HL-60/S4 (cell line): Measurements from ENCODE around the gene PI4KA.
"Not testable (repeated sequence)": the region's sequence is repeated elsewhere in the genome, so short reads cannot be mapped to it uniquely, and the experiment has no call there.

ENCODE experiments used
- in situ Hi-C: fragments of 300-500 bp; cut with MboI; formaldehyde crosslinking; loops from 2 replicates; pipeline ENCODE4 v1.14.3; 2022; ENCODE audit warnings: low sequenced_read_pairs

The PI4KA gene

DNA sequence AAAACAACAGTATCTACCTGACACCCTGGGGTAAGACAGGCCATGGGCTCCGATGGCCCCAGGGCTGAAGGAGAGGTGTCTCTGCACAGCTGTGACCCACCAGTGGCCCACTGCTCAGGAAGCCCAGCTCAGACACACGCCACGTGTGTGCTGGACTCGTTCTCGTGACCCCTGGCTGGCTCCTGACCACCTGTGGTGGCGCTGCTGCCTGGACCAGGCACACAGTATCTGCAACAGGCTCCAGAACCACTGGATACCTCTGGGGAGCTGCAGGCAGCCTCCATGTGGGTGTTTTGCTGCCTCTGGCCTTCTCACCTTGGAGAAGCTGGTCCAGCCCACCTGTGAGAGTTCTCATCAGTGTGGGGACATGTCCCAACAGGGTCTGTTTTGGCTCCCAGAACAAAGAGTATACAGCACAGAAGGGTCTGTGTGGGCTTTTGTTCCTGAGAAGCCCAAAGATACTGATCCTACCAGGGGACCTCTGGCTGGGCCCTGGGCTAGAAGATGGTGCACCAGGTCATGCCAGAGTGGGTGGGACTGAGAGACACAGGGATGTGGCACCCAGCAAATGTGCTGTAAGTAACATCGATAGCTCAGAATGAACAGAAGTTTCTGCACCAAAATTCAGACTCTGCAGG is 106.4 kb downstream of the PI4KA start:
- in situ Hi-C loops: no loop called here

DNA sequence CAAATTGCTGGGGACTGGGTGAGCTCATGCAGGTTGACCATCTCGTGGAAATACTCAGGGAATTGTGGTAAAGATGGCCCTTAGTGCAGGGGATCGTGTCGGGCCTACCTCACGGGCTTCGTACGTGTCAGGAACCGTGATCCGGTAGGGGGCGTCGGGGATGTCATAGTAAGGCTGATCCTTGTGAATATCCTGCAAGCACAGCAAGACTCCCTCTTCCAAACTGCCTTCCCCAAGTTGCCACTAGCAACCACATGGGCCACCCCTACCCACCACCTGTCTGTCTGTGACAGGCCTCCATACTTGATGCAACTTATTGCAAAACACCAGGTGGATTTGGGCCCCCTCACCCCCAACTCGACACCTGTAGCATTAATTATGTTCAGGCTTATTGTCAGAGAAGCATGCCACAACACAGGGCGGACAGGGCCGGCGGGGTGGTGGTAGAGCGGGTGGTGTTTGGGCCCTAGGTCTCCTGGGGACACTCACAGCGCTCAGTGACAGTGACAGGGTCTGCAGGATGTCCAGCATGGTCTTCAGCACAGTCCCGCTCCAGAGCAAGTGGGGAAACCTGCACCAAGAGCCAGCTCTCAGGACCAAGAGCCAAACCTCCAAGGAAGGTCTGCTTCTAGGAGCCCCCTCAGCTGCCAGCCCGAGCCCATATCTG is 107.3 kb downstream of the PI4KA start:
- in situ Hi-C loops: no loop called here

DNA sequence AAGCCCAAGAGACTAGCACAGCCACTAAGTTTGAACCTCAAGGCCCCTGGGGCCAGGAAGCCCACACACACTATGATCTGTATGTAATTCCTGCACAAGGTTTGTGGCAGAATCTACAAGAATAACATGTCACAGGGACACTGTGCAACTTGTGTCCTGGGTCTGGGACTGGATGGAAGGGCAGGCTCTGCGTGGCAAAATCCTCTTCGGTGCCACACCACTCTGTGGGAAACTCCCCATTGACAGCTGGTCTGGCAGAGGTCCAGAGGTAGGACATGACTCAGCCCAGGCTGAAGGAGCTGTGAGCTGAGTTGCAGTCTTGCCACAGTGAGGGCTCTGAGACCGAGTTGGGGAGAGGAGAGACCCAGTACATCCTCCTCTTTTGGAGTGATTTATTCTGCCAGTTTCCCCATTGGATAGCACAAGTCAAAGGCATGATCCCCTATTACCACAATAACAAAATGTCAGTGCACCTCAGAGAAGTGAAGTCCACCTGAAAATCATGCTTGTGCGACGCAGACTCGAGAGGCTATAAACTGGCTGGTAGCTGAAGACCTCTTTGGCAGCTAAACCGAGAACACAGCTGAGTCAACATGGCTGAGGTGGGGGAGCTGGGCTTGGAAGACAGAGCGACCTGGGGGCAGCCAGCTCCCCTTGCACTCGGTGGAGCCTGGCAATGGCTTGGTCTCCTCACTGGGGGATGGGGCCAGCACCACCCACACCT is 108.0 kb downstream of the PI4KA start:
- in situ Hi-C loops: no loop called here

DNA sequence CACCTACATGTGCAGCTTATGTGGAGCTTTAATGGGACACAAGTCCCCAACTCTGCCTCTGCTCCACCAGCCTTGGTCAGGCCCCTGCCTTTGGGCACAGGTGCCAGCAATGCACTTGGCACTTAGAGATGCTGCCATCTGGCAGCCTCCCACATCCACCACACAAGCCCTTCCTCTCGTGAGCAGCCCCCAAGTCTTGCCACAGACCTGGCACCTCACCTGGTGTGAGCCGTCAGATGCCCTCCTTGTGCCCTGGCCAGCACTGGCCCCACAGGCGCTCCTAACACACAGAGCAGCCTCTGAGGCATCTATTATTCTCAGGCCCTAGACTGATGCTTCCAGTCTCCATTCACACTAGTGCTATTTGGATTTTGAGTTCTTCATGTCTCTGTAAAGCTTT is 109.2 kb downstream of the PI4KA start:
- in situ Hi-C loops: no loop called here

DNA sequence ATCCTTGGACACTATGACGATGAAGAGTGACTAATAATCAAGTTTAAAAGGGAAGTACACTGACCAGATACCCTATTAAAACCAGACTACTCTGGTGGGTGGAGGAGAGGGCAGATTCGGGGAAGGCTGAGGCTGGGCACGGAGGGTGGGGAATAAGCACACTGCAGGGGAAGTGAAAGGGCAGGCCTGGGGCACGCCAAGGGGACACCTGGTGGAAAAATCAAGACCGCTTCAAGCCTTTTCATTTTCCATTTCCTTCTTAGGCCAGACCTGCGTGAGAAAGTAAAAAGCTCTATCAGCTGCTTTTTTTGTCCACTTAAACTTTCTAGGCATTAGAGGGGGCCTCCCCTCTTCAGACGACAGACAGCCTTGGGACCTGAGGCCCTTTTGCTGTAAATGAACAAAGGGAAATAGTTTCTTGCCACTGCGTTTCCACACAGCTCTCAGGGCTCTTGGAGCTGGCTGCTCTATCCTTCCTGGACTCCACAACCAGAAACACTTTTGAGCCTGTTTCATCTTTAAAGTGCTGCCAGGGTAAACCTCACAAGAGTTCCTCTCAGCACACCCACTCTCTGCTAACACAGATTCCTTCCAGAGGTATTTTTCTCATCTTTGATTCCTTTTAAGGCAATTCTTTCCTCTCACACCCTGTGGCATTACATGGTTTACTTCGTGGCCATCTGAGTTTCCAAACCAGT is 109.7 kb downstream of the PI4KA start:
- in situ Hi-C loops: no loop called here

DNA sequence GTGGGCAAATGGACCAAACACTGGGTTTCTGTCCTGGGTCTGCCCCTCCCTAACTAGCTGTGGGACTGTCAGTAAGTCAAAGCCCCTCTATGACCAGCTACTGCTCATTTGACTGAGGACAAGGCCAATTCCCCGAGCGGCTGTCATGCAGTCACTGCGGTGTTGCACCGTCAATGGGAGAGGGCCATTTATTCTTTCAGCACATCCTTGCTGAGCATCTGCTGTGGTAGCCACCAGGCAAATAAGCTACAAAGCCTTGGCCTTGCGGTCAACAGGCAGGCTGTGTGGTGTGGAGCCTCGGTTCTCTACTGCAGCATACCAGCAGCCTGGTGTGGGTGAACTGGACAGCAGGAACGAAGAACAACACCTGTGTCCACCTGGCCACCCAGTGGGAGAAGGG is 110.5 kb downstream of the PI4KA start:
- in situ Hi-C loops: no loop called here

DNA sequence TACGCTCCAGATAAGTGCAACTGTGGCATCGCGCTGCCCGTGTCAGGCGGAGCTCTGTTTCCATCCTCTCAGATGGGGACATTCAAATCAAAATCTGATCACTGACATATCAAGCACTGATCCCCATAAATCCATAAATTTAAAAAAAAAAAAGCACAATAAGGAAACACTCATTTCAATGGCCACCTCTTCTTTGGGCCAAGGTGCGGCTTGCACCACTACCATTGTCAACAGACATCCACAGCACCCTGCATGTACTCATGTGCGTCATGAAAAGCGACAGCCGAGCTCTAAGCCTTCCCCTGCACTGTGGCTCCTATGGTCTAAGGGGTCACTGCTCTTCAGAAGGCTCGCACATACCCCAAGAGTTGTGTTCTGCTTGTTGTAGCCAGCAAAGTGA is 111.4 kb downstream of the PI4KA start:
- in situ Hi-C loops: no loop called here

DNA sequence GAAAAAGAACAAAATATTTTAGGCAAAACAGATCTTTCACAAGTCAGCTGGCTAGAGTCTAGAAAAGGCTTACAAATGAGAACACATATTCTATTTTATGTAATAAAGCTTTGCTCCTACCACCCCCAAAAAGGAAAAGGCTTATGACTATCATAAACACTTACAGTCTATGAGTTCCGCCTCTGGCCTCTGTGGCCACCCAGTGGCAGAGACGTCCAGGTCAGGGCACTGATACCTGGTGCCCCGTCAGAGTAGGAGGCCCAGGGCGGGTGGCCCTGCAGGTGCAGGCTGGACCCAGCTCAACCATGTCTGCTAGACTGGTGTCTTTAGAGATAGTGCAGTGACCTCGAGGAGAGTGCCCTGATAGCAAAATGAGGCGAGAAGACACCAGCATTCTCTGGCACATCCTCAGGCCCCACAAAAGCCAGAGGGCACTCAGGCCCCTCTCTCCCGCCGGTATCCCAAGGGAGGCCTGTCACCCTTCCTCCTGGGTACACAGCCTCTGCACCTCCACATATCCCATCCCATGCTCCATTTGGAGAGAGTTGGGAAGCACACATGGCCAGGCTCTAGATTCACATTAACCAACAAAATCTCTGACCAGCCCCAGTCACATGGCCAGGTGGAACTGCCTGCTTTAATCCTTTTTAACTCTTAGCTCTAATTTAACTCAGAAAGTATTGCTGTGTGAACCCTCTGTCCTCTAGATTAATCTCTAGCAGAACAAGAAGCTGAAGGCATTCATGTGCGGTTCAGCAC is 112.0 kb downstream of the PI4KA start:
- in situ Hi-C loops: no loop called here

DNA sequence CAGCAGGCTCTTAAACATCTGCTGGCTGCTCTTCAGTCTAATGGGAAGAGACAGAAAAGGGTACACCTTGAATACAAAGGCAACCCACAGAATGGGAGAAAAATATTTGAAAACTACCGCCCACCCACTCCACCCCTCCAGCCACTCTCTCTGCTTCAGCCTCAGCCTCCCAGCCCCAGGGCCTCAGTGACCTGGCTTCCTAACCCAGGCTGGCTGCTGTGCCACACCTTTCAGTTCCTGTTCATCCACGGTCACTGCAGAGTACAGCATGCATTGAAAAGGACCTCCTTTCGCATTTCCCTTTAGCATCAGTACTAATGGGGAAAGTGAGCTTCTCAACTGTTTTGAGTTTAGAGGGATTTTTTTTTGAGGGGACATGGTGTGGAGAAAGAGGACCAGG is 113.5 kb downstream of the PI4KA start:
- in situ Hi-C loops: no loop called here

DNA sequence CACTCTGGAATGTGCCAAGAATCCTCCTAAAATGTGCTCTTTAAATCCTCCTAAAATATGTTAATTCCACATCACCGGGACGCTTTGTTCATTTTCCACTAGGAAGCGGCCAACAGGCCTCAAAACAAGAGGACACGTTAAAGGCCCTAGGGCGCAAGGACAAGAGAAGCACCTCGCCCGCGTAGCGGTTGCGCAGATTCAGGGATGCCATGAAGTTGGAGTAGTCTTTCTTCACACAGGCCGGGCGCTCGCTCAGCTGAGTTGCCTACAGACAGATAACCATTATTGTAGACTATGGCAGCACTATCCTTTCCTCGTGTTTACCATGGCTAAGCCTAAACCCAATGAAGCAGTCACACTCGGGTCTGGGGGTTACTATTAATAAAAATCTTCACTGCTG is 114.2 kb downstream of the PI4KA start:
- in situ Hi-C loops: no loop called here

DNA sequence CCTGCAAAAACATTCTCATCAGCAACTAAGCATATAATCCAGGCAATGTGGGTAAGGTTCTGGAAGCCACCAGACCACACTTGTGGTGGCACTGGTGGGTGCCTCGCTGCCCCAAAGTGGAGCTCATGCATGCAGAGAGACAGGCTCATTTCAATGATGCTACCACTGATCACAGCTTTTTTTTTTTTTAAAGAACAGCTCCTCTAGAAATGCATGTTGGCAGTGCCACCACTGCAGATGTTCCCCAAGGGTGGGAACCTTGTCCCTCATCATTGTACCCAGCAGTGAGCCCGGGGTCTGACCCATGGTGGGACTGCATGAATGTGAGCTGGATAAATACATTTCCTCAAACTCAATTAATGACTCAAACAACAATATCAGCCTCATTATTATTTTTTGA is 115.8 kb downstream of the PI4KA start:
- in situ Hi-C loops: no loop called here

DNA sequence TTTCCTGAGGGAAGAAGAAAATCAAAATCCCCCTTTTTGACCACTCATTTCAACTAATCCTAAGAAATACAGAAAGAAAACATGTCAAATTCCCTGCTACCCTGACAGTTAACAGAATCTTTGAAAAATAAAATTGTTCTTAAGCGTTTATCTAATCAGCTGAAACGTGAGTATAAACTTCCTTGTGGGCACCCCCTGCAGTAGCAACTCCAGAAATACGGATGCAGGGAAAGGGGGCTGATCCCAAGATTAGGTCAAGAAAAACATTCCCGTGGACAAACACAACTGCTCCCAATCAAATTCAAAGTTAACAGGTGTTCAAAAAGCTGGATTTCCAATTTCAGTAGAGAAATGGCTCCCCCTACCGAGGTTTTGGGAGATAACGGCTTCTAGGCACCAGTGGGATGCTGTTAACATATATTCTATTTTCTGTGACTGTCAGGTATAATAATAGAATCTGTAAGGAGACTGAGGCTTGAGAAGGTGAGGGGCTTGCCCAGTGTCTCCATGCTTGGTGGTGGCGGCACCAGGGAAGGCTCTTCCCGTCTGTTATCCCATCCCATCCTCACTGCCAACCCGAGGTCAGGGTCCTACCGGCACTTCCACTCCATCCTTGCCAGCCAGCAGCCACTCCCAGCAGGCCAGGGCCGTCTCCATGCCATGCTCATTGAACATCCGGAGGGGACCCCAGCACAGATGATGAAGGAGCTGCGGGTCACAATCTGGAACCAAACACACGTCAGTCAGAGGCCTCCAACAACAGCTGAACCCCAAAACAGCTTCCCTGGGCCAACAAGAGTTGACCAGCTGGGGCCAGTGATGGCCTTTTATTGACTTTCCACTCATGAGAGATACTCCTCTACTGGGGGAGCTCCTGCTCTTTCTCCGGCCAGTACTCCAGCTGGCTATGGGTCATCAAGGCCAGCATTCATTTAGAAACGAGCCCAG is 116.7 kb downstream of the PI4KA start:
- in situ Hi-C loops: no loop called here

DNA sequence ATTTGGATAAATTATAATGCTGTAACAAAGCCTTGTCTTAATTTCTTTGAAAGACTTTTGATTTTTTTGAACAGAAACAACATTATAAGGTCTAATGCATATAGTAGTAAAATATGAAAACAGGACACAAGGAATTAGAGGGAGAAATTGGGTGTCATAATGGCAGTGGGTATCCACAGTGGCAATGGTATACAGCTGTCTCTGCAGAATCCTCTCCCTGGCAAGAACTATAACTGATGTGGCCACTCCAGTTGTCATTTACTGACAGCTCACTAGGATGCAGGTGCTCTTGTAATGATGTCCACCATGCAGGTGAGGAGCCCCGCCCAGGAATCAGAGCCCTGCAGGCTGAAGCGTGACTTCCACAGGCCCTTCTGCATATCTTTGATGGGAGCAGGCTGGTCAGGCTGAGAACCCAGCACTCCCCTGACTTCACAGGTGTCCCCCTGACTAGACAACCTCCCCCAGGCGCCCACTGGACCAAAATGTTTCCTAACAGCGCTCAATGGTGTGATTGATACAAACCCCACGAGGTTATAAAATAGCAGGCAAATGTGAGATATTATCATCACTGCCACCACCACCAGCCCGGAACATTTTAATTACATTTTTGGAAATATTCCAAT is 117.5 kb downstream of the PI4KA start:
- in situ Hi-C loops: no loop called here

DNA sequence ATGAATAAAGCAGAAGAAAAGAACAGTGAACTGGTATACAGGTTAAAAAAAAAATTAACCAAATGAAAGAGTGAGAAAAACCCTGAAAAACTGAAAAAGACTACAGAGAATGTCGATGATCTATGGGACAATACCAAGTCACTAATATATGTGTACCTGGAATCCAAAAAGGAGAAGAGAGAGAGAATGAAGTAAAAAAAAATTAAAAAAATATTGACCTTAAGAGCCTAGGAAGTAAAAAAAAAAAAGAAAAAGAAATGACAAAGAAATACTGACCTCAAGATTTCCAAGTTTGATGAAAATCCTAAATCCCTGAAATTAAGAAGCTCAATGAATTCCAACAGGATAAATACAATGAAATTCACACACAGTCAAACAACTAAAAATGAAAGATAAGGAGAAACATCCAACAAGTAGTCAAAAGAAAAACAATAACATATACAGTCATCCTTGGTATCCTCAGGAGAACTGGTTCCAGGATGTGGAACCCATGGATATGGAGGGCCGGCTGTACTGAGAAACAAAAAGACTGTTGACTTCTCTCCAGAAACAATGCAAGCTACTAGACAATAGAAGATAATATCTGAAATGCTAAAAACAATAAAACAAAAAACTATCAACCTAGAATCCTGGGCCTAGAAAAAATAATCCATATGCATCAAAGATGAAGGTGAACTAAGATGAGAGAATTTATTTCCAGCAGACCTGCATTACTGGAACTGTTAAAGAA is 118.2 kb downstream of the PI4KA start:
- in situ Hi-C loops: no loop called here

DNA sequence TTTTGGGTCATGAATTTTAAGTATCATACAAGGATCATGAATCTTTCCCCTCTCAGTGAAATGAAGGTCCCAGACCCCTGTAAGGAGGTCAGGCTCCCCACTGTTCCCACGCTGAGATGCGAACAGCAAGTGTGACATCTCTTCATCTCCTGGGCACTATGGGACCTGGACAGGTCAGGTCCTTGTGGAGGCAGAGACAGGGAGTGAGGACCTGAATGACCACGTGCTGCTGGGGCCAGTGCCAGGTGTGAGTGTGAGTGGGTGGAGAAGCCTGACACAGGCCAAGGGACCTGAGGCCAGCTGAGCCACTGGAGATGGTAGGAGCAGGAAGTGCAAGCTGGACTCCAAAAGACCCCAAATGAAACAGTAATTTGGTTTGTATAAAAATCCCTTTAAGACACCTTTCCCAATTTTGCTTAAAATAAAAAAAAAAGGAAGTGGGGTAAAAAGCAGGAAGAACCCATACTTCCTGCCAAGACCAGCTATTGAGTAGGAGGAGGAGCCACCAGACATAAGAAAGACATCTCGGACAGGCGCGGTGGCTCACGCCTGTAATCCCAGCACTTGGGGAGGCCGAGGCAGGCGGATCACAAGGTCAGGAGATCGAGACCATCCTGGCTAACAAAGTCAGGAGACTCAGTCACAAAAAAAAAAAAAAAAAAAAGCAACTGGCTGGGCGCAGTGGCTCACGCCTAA is 120.1 kb downstream of the PI4KA start:
- in situ Hi-C loops: no loop called here

DNA sequence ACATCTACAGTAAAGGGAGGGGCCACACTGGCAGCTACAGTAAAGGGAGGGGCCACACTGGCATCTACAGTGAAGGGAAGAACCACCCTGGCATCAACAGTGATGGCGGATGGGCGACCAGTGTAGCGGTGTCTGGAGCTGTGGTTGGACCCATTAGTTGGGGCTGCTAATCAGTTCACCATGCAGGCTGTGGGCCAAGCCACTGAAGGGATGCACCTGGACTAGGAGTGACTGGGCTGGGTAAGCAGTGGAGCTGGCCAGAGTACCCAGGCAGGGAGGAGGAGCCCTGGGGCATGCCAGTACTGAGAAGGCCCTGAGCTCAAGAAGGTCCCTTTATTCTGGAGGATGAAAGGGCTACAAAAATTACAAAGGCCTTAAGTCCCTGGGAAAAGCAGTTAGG is 121.7 kb downstream of the PI4KA start:
- in situ Hi-C loops: not testable (repeated sequence)

DNA sequence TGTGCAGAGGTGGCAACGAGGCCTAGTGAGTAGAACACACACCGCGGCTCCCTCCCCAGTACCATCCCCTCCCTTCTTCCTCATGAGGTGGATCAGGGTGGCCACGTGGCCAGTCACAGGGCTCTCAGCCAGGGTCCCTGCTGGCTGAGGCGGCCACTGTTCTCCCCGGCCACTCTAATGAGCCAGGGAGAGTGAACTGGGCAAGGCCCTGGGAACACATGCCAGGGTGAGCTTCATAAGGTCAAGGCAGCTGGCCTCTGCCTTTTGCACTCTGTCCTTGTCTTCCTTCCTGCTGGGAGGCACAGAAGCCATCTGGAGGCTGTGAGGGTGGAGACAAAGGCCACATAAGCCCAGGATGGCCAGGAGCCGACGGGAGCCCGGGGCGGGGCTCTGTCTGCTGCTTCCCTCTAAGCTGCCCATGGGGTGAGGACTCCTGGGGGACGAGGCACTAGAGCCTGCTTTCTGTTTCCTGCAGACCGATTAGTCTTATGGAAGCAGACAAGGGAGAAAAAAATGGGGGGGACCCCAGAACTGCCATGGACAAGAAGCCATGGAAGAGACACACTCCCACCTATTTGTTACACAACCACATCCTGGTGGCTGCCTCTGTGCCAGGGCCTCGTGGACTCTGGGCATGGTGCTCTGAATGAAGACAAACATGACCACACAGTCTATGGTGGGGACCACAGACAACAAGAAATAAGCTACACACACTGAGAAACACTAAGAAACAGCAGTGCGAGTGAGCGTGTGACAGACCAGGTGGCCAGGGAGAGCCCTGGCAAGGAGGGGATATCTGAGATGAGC is 123.1 kb downstream of the PI4KA start:
- in situ Hi-C loops: not testable (repeated sequence)
